ENCODE results near the gene GPX4. TPM values are rescaled to one million over a fixed set of nuclear protein-coding genes. Genes with fewer than 3 reads are reported as not detected.

GPX4 gene
- total and polyA plus RNA-seq, 12 donors = 244 to 487 (median 316) TPM

- Histone ChIP-seq H3K4me3 (no peak overlapping the region), H3K36me3 (peaks cover 0 to 68% (median 0%) of the 10 kb centered on the region in 9 donors), H3K27ac (no peak overlapping the region), H3K9me3 (no peaks in the 10 kb centered on the region), H3K4me1 (peaks cover 0 to 56% (median 0%) of the 10 kb centered on the region in 9 donors), H3K27me3 (peaks cover 0 to 3% (median 0%) of the 10 kb centered on the region in 7 donors)
- 87 to 93% methylated on average over 45 of the region's 45 CpGs for WGBS, 2 donors
- DNase-seq (peak in 1 of 2 donors; percentile 14), ATAC-seq (no peak)
- TF ChIP-seq, protein P1, sequence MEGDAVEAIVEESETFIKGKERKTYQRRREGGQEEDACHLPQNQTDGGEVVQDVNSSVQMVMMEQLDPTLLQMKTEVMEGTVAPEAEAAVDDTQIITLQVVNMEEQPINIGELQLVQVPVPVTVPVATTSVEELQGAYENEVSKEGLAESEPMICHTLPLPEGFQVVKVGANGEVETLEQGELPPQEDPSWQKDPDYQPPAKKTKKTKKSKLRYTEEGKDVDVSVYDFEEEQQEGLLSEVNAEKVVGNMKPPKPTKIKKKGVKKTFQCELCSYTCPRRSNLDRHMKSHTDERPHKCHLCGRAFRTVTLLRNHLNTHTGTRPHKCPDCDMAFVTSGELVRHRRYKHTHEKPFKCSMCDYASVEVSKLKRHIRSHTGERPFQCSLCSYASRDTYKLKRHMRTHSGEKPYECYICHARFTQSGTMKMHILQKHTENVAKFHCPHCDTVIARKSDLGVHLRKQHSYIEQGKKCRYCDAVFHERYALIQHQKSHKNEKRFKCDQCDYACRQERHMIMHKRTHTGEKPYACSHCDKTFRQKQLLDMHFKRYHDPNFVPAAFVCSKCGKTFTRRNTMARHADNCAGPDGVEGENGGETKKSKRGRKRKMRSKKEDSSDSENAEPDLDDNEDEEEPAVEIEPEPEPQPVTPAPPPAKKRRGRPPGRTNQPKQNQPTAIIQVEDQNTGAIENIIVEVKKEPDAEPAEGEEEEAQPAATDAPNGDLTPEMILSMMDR (IDR thresholded peaks at IDR 0.05) = no peak
- intact Hi-C loops (cut with DNase I) = loop anchor here in 1 of 10 donors (5.0 kb wide), 1 partner anchor 37 kb away; the partner anchor contains the start of gene ABCA7
These were observed 24.2 kb upstream of the GPX4 start for GRCh38 chr19:1079566-1080111.

DNA sequence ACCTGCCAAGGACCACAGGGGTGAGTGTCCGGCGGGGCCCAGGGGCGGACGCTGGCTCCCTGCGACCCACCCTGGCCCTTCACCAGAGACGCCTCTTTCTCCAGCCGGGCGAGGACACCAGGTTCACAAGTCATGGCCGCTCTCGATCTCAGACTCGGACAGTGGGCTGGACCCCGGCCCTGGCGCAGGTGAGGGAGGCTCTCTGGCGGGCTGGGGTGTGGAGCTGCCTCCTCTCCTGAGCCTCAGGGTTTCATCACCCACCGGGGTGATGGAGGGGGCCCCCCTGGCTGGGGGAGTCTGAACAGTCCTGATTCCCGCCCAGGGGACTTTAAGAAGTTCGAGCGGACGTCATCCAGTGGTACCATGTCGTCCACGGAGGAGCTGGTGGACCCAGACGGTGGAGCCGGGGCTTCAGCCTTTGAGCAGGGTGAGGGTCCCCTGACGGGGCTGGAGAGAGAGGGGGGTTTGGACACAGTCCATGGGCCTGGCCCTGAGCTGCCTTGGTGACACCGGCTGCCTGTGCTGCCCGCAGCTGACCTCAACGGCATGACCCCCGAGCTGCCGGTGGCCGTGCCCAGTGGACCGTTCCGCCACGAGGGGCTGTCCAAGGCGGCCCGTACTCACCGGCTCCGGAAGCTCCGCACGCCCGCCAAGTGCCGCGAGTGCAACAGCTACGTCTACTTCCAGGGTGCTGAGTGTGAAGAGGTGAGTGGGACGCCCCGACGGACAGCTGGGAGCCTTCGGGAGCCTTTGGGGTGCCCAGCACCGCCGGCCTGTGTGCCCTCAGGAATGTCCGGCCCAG lies 23.2 kb upstream of the GPX4 start:
- Histone ChIP-seq H3K4me3 (no peak overlapping the region), H3K27ac (no peak overlapping the region), H3K9me3 (no peaks in the 10 kb centered on the region), H3K27me3 (peaks cover 0 to 3% (median 0%) of the 10 kb centered on the region in 7 donors), H3K36me3 (peaks cover 0 to 71% (median 0%) of the 10 kb centered on the region in 9 donors), H3K4me1 (peaks cover 0 to 49% (median 0%) of the 10 kb centered on the region in 9 donors)
- DNase-seq (peak in 1 of 2 donors; percentile 14), ATAC-seq (no peak)
- intact Hi-C loops (cut with DNase I) = loop anchor here in 1 of 10 donors (5.0 kb wide), 1 partner anchor 38 kb away; the partner anchor contains the start of gene ABCA7
- WGBS, 2 donors = 94 to 95% methylated on average over 49 to 50 of the region's 50 CpGs
- TF ChIP-seq, protein P1 (IDR thresholded peaks at IDR 0.05) = no peak

GRCh38 chr19:1081301-1082164 lies 22.3 kb upstream of the GPX4 start:
- no peak overlapping the region for H3K27ac ChIP-seq
- intact Hi-C loops (cut with DNase I) = loop anchor here in 1 of 10 donors (5.0 kb wide), 1 partner anchor 39 kb away; the partner anchor contains the start of gene ABCA7

More at GRCh38 chr19:1081301-1082164, 22.3 kb upstream of the GPX4 start:
- peaks cover 0 to 46% (median 0%) of the 10 kb centered on the region in 9 donors for H3K4me1 ChIP-seq
- H3K9me3 ChIP-seq = no peaks in the 10 kb centered on the region
- 63 to 76% methylated on average over 58 of the region's 58 CpGs for whole genome bisulfite sequencing, 2 donors
- TF ChIP-seq, protein P1 (IDR thresholded peaks at IDR 0.05) = no peak
- H3K4me3 ChIP-seq = no peak overlapping the region
- DNase-seq = peak in 1 of 2 donors; percentile 49
- H3K36me3 ChIP-seq = peaks cover 0 to 76% (median 0%) of the 10 kb centered on the region in 9 donors
- ATAC-seq = no peak
- H3K27me3 ChIP-seq = peaks cover 0 to 3% (median 0%) of the 10 kb centered on the region in 7 donors

Data from heart right ventricle (tissue), 16 donors.